SK-N-SH (cell line): ENCODE results near the gene OGFOD3. TPM values are rescaled to one million over a fixed set of nuclear protein-coding genes. Genes with fewer than 3 reads are reported as not detected.

Experiments used
- CTCF ChIA-PET: fragments of 300-600, 350-600 bp; formaldehyde crosslinking; extraction: SDS; loops from one replicate; lab custom pipeline; 2021; lab: Yijun Ruan, JAX
- POLR2A ChIA-PET: fragments of 350-600 bp; sonication (Branson Sonifier 250); formaldehyde crosslinking; extraction: SDS; loops from one replicate; lab custom pipeline; 2020; ENCODE audit warnings: antibody characterized with exemption, inconsistent platforms; lab: Yijun Ruan, JAX
- DNase-seq: peaks from one replicate; pipeline ENCODE4 v3.0.0; 2012
- H2AFZ ChIP-seq: fragments of 200-600 bp; sonication (generic); 2 replicates; pipeline ENCODE4 v1.8.1; 2016; ENCODE audit warnings: antibody characterized with exemption, mild to moderate bottlenecking, low read depth
- H3F3A ChIP-seq: fragments of 200-600 bp; sonication (generic); replicated peaks from 2 replicates; pipeline ENCODE3; 2016; ENCODE audit warnings: antibody characterized with exemption, mild to moderate bottlenecking; ENCODE audit not compliant: insufficient read depth
- H3K27ac ChIP-seq, 2 experiments: fragments of 200-500 bp in 1 of 2; fragments of 200-600 bp in 1 of 2; sonication (Bioruptor generic) in 1 of 2; sonication (generic), shearing (Covaris generic) in 1 of 2; 2 replicates each; pipeline versions ENCODE4 v1.5.1 to v1.6.1; 2014 to 2016; ENCODE audit warnings: low read depth in 2 of 2, inconsistent platforms in 1 of 2, low read length in 1 of 2, mild to moderate bottlenecking in 1 of 2, mixed read lengths in 1 of 2
- H3K27me3 ChIP-seq: fragments of 200-600 bp; sonication (generic), shearing (Covaris generic); 2 replicates; pipeline ENCODE4 v1.6.1; 2016; ENCODE audit warnings: mixed run types; ENCODE audit not compliant: insufficient read depth
- H3K36me3 ChIP-seq, 2 experiments: fragments of 200-500 bp in 1 of 2; fragments of 200-600 bp in 1 of 2; sonication (Bioruptor generic) in 1 of 2; sonication (generic) in 1 of 2; replicated peaks in 1 of 2; 2 replicates each; pipeline versions ENCODE3 to v1.5.1; 2014 to 2016; ENCODE audit warnings: low read length in 1 of 2, mild to moderate bottlenecking in 1 of 2; ENCODE audit not compliant: insufficient read depth in 2 of 2, control insufficient read depth in 1 of 2
- H3K4me1 ChIP-seq, 2 experiments: fragments of 200-500 bp in 1 of 2; fragments of 200-600 bp in 1 of 2; sonication (Bioruptor generic) in 1 of 2; sonication (generic), shearing (Covaris generic) in 1 of 2; 2 replicates each; pipeline versions ENCODE4 v1.5.1 to v1.6.1; 2014 to 2016; ENCODE audit warnings: low read depth in 1 of 2, low read length in 1 of 2, mixed run types in 1 of 2; ENCODE audit not compliant: insufficient read depth in 2 of 2, control insufficient read depth in 1 of 2
- H3K4me2 ChIP-seq: fragments of 200-600 bp; sonication (generic), shearing (Covaris generic); 2 replicates; pipeline ENCODE4 v1.6.1; 2017; ENCODE audit warnings: mixed run types
- H3K4me3 ChIP-seq, 2 experiments: fragments of 200-500 bp in 1 of 2; fragments of 200-600 bp in 1 of 2; sonication (Bioruptor generic) in 1 of 2; sonication (generic), shearing (Covaris generic) in 1 of 2; 2 replicates each; pipeline versions ENCODE4 v1.5.1 to v1.8.1; 2014 to 2016; ENCODE audit warnings: low read depth in 2 of 2, inconsistent platforms in 1 of 2, low read length in 1 of 2, mild to moderate bottlenecking in 1 of 2, mixed read lengths in 1 of 2, moderate library complexity in 1 of 2
- H3K79me2 ChIP-seq: fragments of 200-600 bp; sonication (generic); 2 replicates; pipeline ENCODE4 v1.8.1; 2017; ENCODE audit warnings: mild to moderate bottlenecking; ENCODE audit not compliant: insufficient read depth
- H3K9ac ChIP-seq: fragments of 200-600 bp; sonication (generic); 2 replicates; pipeline ENCODE4 v1.6.1; 2017; ENCODE audit warnings: mixed run types
- H3K9me2 ChIP-seq: fragments of 200-600 bp; sonication (generic); 2 replicates; pipeline ENCODE4 v1.6.1; 2017; ENCODE audit warnings: mixed run types
- H3K9me3 ChIP-seq: fragments of 200-600 bp; sonication (generic); 2 replicates; pipeline ENCODE4 v1.6.1; 2017; ENCODE audit warnings: mixed run types, mild to moderate bottlenecking, moderate library complexity
- H4K20me1 ChIP-seq: fragments of 200-600 bp; sonication (generic); 2 replicates; pipeline ENCODE4 v1.6.1; 2017; ENCODE audit warnings: mild to moderate bottlenecking, mixed run types; ENCODE audit not compliant: insufficient read depth
- CTCF ChIP-seq: fragments of 200-600 bp; sonication (generic); IDR thresholded peaks from 2 replicates; pipeline ENCODE4 v1.6.1; 2017; ENCODE audit warnings: antibody characterized with exemption, mild to moderate bottlenecking, moderate library complexity
- EP300 ChIP-seq, 2 experiments: IDR thresholded peaks; 2 replicates each; pipeline versions ENCODE4 v1.4.0 to v1.6.1; 2012; ENCODE audit warnings: borderline replicate concordance in 1 of 2, low read depth in 1 of 2, low read length in 1 of 2
- FOSL2 ChIP-seq: IDR thresholded peaks from 2 replicates; pipeline ENCODE4 v1.4.0; 2012; ENCODE audit warnings: low read depth, mild to moderate bottlenecking, moderate library complexity, borderline replicate concordance
- FOXJ3 ChIP-seq: sonication (generic); formaldehyde crosslinking; IDR thresholded peaks from 2 replicates; pipeline ENCODE4 v1.5.1; 2020; ENCODE audit warnings: mild to moderate bottlenecking, missing genetic modification reagents
- FOXM1 ChIP-seq: IDR thresholded peaks from 2 replicates; pipeline ENCODE4 v1.4.0; 2012; ENCODE audit warnings: low read depth, mild to moderate bottlenecking
- MEF2A ChIP-seq: IDR thresholded peaks from 2 replicates; pipeline ENCODE4 v1.4.0; 2012; ENCODE audit warnings: low read depth, borderline replicate concordance
- MXI1 ChIP-seq: IDR thresholded peaks from 2 replicates; pipeline ENCODE4 v1.6.1; 2012; ENCODE audit warnings: mild to moderate bottlenecking, low read depth, low read length, improper control_type of control experiment
- NRF1 ChIP-seq: IDR thresholded peaks from 2 replicates; pipeline ENCODE4 v1.6.1; 2012; ENCODE audit warnings: low read depth, mild to moderate bottlenecking, low read length
- PBX3 ChIP-seq: IDR thresholded peaks from 2 replicates; pipeline ENCODE4; 2012
- POLR2AphosphoS5 ChIP-seq: IDR thresholded peaks from 2 replicates; pipeline ENCODE4 v1.6.1; 2012; ENCODE audit warnings: low read depth, low read length
- RAD21 ChIP-seq: IDR thresholded peaks from 2 replicates; pipeline ENCODE4 v1.6.1; 2012; ENCODE audit warnings: mild to moderate bottlenecking, low read length
- RCOR1 ChIP-seq: fragments of 150-350 bp; IDR thresholded peaks from 2 replicates; pipeline ENCODE4 v1.6.1; 2017; ENCODE audit warnings: antibody characterized with exemption, low read length
- REST ChIP-seq: IDR thresholded peaks from 2 replicates; pipeline ENCODE4 v1.6.1; 2012; ENCODE audit warnings: mild to moderate bottlenecking, low read depth, low read length, moderate library complexity
- RFX5 ChIP-seq: IDR thresholded peaks from 2 replicates; pipeline ENCODE4 v1.6.1; 2012; ENCODE audit warnings: mild to moderate bottlenecking, improper control_type of control experiment, low read length
- SMC3 ChIP-seq: IDR thresholded peaks from 2 replicates; pipeline ENCODE4 v1.6.1; 2012; ENCODE audit warnings: low read depth, low read length, improper control_type of control experiment
- TCF12 ChIP-seq: IDR thresholded peaks from 2 replicates; pipeline ENCODE4 v1.4.0; 2012
- USF1 ChIP-seq: IDR thresholded peaks from 2 replicates; pipeline ENCODE4 v1.4.0; 2012; ENCODE audit warnings: low read depth, borderline replicate concordance
- USF2 ChIP-seq: fragments of 150-350 bp; IDR thresholded peaks from 2 replicates; pipeline ENCODE4 v1.6.1; 2017; ENCODE audit warnings: antibody characterized with exemption, low read length, low read depth, borderline replicate concordance
- ZBTB33 ChIP-seq: IDR thresholded peaks from 2 replicates; pipeline ENCODE4 v1.4.0; 2012; ENCODE audit warnings: low read depth, borderline replicate concordance
- WGBS: methylation state at CpG from one replicate; pipeline ENCODE4 v1.1.6; 2017; ENCODE audit warnings: low lambda C conversion rate; 5-methylcytosine and 5-hydroxymethylcytosine counted together
- polyA plus RNA-seq, 3 experiments: library from polyadenylated mRNA; depleted of rRNA; stranded (reverse); fragments of >200 nt; gene quantifications; 2 replicates each; pipeline ENCODE4 v1.2.3, GENCODE V29; 2012

OGFOD3 gene
- polyA plus RNA-seq, 1 of the 3 experiments (the other 2 are of a cell fraction), result 68.2 TPM

GRCh38 chr17:82386255-82386831 is 32.0 kb downstream of the OGFOD3 start:
- H3K27ac ChIP-seq, result no peak overlapping the region; a peak in 1 of 4 replicates
- ChIA-PET CTCF (interaction anchor here (1.0 to 1.3 kb wide), 3 partner anchors 15 to 55 kb away, joined by 3 to 4 read pairs (median 3); partner anchors contain the start of gene UTS2R), POLR2A (interaction anchor here (0.8 to 1.2 kb wide), 2 partner anchors 8 to 13 kb away, joined by 3 to 4 read pairs; no protein-coding TSS in a partner anchor)

More at GRCh38 chr17:82386255-82386831, 32.0 kb downstream of the OGFOD3 start:
- Histone ChIP-seq H4K20me1 (peaks cover 8% of the 10 kb centered on the region; the same call in 1 of the 2 replicates), H3K9me2 (no peaks in the 10 kb centered on the region), H3K9ac (no peak overlapping the region), H3K36me3 (no peaks in the 10 kb centered on the region), H3K4me3 (no peak overlapping the region), H3F3A (peaks cover 4% of the 10 kb centered on the region), H3K9me3 (no peaks in the 10 kb centered on the region), H3K79me2 (no peaks in the 10 kb centered on the region), H3K27me3 (no peaks in the 10 kb centered on the region), H2AFZ (no peak overlapping the region), H3K4me2 (no peak overlapping the region), H3K4me1 (peaks cover 6 to 55% of the 10 kb centered on the region in 2 experiments; a peak in 2 of 4 replicates)
- 73% methylated on average over 16 of the region's 17 CpGs for WGBS
- TF ChIP-seq FOXJ3 (CRISPR knock-in tag) (no peak), USF2 (no peak), FOSL2 (no peak), EP300 (IDR thresholded peaks at IDR 0.05; ENCODE audit: borderline replicate concordance in 1 of 2, low read depth in 1 of 2, low read length in 1 of 2) (no peak), MXI1 (no peak), POLR2AphosphoS5 (no peak), FOXM1 (no peak), REST (no peak), MEF2A (no peak), CTCF (no peak), RAD21 (no peak), NRF1 (no peak), RFX5 (no peak), SMC3 (no peak), TCF12 (no peak), PBX3 (no peak), RCOR1 (no peak), ZBTB33 (no peak), USF1 (no peak)
- no peak for DNase-seq
